GM21423 (cell line): ENCODE measurements around the gene PHLDB1.
"Not testable (repeated sequence)": the region's sequence is repeated elsewhere in the genome, so short reads cannot be mapped to it uniquely, and the experiment has no call there.

Experiments used
- ATAC-seq: cut with Tn5 transposase; IDR thresholded peaks from one replicate; pipeline ENCODE4 v1.9.1; 2021; ENCODE audit warnings: mild to moderate bottlenecking, moderate library complexity; ENCODE audit not compliant: unreplicated experiment

PHLDB1 gene

DNA sequence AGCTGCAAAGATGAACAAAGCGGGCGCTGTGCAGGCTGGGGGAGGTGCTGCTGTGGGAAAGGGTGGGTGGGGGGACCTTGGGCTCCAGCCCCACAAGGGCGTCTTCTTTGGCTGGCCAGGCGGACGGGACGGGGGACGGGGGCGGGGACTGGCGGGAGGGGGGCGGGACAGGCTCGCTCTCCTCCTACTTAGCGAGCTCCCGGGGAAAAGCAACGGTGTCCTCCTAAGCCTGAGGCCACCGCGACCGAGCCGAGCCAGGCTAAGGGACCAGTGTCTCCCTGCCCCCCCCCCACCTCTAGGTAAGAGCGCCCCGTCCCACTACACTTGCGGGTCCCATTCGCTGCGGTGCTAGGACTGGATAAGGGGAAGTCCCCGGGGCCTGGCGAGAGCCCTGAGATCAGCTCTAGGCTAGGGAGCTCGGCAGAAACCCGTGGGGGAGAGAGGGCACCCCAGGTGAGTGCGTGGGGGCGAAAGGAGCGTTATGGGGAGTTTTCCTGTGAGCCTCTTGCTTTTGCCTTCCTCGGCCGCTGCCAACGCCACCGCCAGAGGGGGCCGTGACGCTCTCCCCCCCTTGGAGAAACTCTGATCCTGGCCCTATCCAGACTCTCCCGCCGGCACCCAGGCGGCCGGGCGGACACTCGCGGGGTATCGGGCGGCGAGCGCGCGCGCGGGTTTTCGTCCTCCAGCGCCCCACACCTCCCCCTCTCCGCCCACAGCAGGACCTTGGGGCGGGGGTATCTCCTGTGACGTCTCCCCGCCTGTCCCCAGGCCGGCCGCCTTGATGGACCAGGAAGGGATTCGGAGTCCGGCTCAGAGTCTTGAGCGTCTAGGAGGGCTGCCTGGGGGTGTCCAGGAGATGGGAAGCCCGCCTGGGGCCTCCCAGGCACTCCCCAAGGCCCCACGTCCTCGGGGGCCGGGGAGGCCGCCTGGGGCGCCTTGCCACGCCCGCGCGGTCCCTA is at the start of gene PHLDB1:
TSS of gene PHLDB1 (plus strand) at position 215 of the 959 bp plus-strand sequence. CDS start 6,222 bp downstream, outside the sequence.
- ATAC-seq = no peak

DNA sequence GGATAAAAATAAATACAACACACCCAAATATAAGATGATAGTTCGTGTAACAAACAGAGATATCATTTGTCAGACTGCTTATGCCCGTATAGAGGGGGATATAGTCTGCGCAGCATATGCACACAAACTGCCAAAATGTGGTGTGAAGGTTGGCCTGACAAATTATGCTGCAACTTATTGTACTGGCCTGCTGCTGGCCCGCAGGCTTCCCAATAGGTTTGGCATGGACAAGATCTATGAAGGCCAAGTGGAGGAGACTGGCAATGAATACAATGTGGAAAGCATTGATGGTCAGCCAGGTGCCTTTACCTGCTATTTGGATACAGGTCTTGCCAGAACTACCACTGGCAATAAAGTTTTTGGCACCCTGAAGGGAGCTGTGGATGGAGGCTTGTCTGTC is 46.6 kb upstream of the PHLDB1 start:
- ATAC-seq = no peak

DNA sequence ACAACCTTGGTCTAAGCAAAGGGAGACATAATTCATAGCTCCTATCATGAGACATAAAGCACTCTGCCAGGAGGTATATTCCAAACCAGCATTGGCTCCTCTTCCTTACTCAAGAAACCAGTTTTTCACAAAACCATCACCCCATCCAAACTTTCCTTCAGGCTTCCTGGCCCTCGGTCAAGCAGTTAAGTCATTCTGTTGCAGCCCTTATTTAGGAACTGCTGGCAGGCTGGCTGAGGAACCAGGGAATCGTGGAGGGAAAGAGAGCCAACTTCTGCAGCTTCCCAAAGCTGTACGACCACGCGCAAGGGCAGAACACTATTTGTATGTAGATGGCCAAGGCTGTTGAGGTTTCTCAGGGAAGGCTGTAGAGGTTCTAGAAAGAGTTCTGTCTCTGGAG is 42.4 kb upstream of the PHLDB1 start:
- no peak for ATAC-seq

DNA sequence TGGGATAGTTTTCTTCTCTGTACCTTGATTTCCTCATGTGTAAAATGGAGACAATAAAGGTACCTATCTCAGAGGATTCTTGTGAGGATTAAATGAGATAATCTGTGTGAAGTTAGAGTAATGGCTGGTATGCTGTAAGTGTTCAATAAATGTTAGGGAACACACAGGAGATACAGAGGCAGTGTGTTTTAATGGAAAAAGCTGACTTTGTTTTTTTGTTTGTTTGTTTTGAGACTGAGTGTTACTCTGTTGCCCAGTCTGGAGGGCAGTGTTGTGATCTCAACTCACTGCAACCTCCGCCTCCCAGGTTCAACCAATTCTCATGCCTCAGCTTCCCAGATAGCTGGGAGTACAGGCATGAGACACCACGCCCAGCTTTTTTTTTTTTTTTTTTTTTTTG is 37.7 kb upstream of the PHLDB1 start:
- no peak for ATAC-seq

DNA sequence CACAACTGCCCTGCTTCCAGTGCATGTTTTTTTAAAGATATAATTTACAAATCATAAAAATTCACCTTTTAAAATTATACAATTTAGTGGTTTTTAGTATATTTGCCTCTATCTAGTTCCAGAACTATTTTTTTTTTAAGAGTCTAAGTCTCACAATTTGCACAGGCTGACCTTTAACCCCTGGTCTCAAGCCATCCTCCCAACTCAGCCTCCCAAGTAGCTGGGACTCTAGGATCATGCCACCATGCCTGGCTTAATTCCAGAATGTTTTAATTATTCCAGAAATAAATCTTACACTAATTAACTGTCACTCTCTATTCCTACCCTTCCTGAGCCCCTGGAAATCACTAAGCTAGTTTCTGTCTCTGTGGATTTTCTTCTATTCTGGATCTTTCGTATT is 36.6 kb upstream of the PHLDB1 start:
- ATAC-seq = no peak

DNA sequence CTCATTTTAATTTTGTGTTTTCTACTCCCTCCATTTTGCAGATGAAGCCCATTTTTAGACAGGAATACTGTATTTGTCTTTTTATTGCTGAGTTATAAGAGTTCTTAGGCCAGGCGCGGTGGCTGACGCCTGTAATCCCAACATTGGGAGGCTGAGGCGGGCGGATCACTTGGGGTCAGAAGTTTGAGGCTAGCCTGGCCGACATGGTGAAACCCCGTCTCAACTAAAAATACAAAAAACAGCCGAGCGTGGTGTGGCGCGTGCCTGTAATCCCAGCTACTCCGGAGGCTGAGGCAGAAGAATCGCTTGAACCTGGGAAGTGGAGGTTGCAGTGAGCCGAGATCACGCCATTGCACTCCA is 35.7 kb upstream of the PHLDB1 start:
- ATAC-seq = not testable (repeated sequence)

DNA sequence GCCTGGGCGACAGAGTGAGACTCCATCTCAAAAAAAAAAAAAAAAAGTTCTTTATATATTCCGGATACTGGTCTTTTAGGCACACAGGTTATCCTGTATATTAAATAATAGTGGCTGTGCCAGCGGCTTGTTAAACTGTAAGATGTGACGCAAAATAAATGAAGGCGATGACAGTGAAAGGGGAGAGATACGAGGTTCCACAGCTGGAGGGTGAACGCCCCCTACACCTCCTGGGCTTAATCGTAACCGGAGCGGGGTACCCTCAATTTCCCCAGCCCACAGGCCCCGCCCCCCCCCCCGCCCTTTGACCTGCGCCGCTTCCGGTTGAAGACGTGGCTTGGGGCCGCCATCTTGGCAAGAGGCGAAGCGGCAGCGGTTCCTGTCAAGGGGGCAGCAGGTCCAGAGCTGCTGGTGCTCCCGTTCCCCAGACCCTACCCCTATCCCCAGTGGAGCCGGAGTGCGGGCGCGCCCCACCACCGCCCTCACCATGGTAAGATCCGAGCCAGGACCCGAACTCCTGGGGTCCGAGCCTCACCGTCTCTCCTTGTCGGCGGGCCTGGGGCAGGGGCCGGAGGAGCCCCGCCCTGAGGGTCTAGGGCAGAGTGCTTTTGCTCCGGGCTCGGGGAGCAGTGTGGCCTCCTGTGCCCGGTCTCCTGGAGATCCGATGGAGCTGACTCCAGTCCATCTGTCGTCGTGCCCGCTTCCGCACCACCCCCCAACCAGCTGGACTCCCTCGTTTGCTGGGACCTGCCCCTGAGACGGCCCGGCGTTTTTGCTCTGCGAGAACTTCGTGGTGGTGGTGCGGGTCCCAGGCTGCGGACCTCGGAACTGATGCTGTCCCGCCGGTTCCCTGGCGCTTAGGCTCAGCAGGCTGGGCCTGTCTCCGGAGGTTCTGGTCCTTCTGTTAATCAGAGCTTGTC is 35.1 kb upstream of the PHLDB1 start, which contains the start of gene ARCN1:
TSS of gene ARCN1 (plus strand) at position 349 of the 920 bp plus-strand sequence. CDS start at position 488, 139 bp downstream.
- peak; percentile 77 for ATAC-seq

DNA sequence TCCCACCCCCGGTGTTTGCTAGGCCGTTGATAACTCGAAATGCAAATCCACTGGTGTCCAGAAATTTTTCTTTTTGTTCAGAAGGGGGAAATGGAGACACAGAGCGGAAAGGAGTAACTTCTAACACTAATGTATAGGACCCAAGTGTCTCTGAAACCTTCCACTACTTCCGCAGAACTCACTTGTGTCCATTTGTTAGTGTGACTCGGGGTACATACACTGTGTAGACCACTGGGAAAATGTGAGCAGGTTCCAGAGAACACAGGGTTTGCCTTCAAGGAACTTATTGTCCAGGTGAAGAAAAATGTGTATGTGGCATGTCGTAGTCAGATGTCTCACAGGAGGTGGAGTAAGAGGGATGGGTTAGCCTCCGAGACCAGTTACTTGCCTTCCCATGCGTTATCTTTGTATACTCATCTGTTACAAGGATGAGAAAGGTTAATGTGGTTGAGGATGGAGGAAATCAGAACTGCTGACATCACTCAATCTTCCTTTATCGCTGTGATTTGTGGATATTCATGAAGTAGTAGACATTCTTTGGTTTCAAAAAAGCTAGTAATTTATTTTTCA is 34.3 kb upstream of the PHLDB1 start:
- ATAC-seq = peak; percentile 28

DNA sequence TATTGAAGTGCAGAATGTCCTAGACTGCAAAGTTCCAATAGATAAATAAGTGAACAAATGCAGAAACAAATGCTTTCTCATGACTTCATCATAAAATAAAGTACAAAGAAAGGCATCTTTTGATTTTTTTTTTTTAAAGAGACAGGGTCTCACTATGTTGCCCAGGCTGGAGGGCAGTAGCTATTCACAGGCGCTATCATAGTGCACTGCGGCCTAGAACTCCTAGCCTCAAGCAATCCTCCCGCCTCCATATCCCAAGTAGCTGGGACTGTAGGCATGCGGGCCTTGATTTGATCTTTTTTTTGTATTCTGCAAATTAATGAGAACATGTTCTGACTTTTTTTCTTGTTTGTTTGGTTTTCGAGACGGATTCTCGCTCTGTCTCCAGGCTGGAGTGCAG is 32.8 kb upstream of the PHLDB1 start:
- ATAC-seq = no peak

DNA sequence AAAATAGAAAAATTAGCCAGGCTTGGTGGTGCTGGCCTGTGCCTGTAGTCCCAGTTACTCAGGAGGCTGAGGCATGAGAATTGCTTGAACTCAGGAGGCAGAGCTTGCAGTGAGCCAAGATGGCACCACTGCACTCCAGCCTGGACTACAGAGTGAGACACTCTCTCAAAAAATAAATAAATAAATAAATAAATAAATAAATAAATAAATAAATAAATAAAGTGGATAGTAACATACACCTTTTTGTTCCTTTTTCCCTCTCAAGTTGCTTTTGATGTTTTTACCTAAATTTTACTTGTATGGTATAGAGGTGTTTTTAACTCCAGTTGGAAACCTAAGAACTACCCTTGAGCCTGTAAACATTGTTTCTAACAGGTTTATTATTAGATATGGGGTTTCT is 29.4 kb upstream of the PHLDB1 start:
- not testable (repeated sequence) for ATAC-seq

DNA sequence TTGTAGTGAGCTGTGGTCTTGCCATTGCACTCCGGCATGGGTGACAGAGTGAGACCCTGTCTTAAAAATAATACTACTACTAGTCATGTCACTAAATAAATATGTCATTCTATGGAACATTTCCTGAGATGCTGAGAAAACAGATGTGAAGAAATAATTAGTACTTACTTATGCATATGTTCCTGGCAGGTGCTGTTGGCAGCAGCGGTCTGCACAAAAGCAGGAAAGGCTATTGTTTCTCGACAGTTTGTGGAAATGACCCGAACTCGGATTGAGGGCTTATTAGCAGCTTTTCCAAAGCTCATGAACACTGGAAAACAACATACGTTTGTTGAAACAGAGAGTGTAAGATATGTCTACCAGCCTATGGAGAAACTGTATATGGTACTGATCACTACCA is 26.4 kb upstream of the PHLDB1 start:
- ATAC-seq = no peak

DNA sequence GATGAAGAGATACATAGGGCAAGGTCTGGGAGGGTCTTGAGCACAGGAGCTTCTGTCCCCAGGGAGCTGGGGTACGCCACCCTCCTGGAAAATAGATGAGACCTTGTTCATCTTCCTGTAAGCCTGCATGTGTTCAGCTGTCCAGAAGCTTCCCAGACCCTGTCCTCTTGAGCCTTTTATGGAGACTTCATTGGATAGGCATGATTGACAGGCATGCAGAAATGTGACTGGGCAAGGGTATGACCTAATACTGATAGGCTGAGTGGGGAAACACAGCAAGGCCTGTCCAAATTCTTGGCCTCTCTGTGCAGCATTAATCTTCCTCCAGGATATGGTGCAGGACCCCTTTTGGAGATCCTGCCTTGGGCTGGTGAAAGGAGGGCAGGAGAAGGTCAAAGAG is 19.5 kb upstream of the PHLDB1 start:
- ATAC-seq = no peak

DNA sequence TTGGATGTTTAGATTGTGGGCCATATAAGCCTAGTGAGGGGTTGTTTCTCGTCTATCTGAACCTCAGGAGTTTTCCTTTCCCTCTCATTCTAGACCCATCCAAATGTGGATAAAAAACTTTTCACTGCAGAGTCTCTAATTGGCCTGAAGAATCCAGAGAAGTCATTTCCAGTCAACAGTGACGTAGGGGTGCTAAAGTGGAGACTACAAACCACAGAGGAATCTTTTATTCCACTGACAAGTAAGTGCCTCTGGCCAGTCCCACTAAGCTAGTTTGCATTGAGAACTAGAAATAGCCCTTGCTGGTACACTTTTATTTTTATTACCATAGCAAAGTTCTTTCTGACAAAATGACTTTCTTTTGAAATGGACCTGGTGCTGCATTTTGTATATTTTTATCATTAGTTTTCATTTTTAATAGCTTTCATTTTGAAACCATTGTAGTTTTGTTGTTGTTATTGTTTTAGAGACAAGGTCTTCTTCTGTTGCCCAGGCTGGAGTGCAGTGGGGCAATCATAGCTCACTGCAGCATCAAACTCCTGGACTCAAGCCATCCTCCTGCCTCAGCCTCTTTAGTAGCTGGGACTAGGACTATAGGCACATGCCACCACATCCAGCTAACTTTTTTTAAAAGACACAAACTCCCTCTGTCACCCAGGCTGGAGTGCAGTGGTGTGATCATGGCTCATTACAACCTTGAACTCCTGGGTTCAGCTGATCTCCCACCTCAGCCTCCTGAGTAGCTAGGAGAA is 14.6 kb upstream of the PHLDB1 start:
- ATAC-seq = no peak

DNA sequence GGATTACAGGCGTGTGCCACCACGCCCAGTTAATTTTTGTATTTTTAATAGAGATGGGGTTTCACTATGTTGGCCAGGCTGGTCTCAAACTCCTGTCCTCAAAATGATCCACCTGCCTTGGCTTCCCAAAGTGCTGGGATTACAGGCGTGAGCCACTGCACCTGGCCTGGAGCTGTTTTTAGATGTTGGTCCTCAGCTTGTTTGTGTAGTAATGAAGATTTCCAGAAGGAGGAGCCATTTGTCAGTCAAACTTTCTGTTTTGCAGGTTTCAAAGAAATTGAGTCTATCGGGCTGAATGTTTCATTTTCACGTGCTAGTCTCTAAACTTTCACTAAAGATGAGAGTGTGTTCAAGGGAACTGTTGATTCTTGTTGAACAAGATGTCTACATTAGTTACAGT is 12.4 kb upstream of the PHLDB1 start:
- not testable (repeated sequence) for ATAC-seq

DNA sequence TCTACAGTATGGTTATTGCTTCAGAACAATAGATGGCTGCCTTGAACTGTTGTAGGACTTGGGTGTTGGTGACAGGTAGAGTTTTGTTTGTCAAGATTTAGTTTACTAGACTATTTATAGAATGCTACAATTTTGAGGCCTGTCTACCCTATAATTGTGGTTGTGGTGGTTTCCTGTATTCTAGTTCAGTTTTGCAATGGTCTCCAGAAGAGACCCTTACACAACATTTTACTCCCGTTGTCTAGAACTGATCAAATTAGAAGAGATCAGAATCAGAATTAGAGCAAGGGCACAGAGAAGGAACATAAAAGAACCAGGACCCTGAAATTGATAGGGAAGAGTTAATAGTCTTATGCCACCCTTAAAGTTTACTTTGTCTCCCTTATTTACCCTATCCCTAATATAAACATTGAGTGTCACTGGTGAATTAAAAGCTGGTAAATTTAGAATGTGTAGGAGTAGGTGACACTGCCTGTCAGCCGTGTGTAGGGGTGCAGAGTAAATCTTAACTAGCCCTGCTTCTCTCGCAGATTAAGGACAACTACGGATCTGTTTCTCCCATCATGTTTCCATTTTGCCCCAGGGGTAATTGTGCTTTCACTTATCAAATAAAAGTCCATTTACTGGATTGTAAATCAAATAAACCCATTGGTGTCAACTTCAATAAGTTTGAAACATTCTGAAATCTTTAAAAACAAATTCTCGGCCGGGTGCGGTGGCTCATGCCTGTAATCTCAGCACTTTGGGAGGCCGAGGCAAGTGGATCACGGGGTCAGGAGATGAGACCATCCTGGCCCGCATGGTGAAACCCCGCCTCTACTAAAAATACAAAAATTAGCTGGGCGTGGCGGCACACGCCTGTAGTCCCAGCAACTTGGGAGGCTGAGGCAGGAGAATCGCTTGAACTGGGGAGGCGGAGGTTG is 10.9 kb upstream of the PHLDB1 start:
- ATAC-seq = no peak

DNA sequence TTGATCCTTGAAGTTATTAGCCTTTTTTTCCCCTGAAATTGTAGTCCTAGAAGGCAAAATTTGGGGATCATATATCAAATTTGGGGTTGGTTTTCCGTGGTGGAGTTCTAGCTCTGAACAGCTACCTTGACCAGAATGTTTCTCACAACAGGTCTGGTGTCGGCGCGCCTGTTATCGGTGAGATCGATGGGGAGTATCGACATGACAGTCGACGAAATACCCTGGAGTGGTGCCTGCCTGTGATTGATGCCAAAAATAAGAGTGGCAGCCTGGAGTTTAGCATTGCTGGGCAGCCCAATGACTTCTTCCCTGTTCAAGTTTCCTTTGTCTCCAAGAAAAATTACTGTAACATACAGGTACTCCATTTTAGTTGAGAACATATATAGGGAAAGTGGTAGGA is 9.9 kb upstream of the PHLDB1 start:
- ATAC-seq = no peak

DNA sequence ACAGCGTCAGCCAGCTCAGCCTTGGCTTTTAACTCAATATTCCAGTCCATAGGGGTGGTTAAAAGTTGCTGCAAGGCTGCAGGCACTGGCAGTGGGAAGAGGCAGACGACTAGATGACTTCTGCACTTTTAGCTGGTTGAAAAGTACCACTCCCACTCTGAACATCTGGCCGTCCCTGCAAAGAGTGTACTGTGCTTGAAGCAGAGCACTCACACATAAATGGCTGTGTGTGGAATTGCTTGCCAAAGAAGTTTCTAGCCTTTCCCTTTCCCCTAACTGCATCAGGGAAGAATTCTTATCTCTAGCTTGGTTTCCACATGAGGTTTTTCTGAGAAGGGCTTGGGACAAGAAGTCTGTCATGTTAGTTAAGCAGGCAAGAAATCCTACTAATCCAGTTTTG is 5.1 kb upstream of the PHLDB1 start:
- ATAC-seq = no peak

DNA sequence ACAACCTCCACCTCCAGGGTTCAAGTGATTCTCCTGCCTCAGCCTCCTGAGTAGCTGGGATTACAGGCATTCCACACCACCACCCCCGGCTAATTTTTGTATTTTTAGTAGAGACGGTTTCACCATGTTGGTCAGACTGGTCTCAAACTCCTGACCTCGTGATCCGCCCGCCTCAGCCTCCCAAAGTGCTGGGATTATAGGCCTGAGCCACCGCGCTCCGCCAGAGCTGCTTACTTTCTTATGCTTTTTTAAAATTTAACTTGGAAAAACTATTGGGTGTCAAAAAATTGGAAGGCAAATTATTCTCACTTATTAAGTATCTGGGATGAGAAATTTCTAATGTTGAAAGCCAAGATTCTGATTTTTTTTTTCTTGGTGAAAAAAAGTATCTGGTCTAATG is 3.7 kb upstream of the PHLDB1 start:
- not testable (repeated sequence) for ATAC-seq

DNA sequence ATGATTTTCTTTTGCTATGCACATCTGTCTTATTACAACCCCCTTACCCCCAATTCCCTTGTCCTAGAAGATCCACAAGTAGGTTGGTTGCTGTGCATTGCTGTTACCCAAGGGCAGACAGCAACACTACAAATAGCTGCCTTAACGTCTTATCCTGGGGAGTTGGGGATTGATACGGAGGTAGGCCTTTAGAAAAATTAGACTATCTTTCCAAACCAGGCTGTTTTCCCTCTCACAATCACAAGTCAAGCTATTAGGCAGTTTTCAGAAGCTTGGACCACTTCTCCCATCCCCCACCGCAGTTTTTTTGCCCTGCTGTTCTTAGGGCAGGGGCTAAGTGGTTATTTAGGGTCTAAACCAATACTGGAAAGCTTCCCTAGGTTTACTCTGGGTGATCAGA is 2.8 kb upstream of the PHLDB1 start:
- no peak for ATAC-seq
